Activated CD8-positive, alpha-beta memory T cell treated with anti-CD3 and anti-CD28 coated beads for 1 hour (primary cell): ENCODE data around the gene SLC10A6.
"Not testable (repeated sequence)": the region's sequence is repeated elsewhere in the genome, so short reads cannot be mapped to it uniquely, and the experiment has no call there.

Experiments
- DNase-seq, 2 donors: peaks; one replicate each; pipeline ENCODE4 v3.0.0-alpha.2; 2020; ENCODE audit warnings: low read depth in 1 of 2; ENCODE audit errors: extremely low read depth in 1 of 2

The SLC10A6 gene

GRCh38 chr4:86848732-86849619 lies at the start of gene SLC10A6:
SLC10A6 (minus strand) TSS chr4:86849384; CDS start chr4:86849115, 269 bp downstream.
- DNase-seq, result no peak

- DNase-seq, result no peak
Observed at GRCh38 chr4:86898562-86898961, 49.4 kb upstream of the SLC10A6 start.

GRCh38 chr4:86896596-86896995 lies 47.4 kb upstream of the SLC10A6 start:
- DNase-seq, result no peak

GRCh38 chr4:86895692-86896488 lies 46.7 kb upstream of the SLC10A6 start:
- no peak for DNase-seq

- DNase-seq, result no peak
Observed at GRCh38 chr4:86894455-86894854, 45.3 kb upstream of the SLC10A6 start.

GRCh38 chr4:86893136-86893535 lies 44.0 kb upstream of the SLC10A6 start:
- no peak for DNase-seq

- DNase-seq, result no peak
Observed at GRCh38 chr4:86892636-86892960, 43.4 kb upstream of the SLC10A6 start.

- DNase-seq, result no peak
Observed at GRCh38 chr4:86891762-86892635, 42.8 kb upstream of the SLC10A6 start, which contains the start of gene C4orf36. C4orf36 (minus strand) TSS chr4:86892422; CDS start chr4:86891520, 902 bp downstream.

GRCh38 chr4:86890790-86891189 lies 41.6 kb upstream of the SLC10A6 start:
- DNase-seq, result no peak

- DNase-seq, result no peak
Observed at GRCh38 chr4:86879641-86880040, 30.5 kb upstream of the SLC10A6 start.

- DNase-seq, result no peak
Observed at GRCh38 chr4:86878640-86879039, 29.5 kb upstream of the SLC10A6 start.

- DNase-seq, result no peak
Observed at GRCh38 chr4:86876894-86877685, 27.9 kb upstream of the SLC10A6 start.

- DNase-seq, result not testable (repeated sequence)
Observed at GRCh38 chr4:86875436-86875835, 26.3 kb upstream of the SLC10A6 start.

- no peak for DNase-seq
Observed at GRCh38 chr4:86872135-86872534, 23.0 kb upstream of the SLC10A6 start.

- DNase-seq, result no peak
Observed at GRCh38 chr4:86870442-86871069, 21.4 kb upstream of the SLC10A6 start.

GRCh38 chr4:86857341-86858052 lies 8.3 kb upstream of the SLC10A6 start:
- no peak for DNase-seq

GRCh38 chr4:86856896-86857295 lies 7.7 kb upstream of the SLC10A6 start:
- no peak for DNase-seq

- no peak for DNase-seq
Observed at GRCh38 chr4:86855572-86855971, 6.4 kb upstream of the SLC10A6 start.

- no peak for DNase-seq
Observed at GRCh38 chr4:86853209-86853608, 4.0 kb upstream of the SLC10A6 start.
